ENCODE data around the gene CYP2U1.

DNA sequence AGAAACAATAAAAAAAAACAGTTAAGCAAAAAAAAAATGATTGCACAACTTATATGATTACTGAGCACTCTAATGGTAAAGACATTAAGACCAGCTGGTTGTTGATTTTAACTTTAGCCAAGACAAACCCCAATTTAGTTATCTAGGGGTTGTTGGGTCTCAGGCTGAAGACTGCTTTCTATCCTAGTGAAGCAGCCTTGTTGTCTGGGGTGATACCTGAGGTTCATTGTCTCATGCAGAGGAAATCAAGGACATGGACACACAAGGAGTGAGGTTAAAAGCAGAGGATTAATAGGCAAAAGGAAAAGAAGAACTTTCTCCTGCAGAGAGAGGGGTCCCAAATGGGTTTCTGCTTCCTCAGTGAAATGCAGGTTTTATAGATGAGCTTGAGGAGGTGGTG lies 40.0 kb upstream of the CYP2U1 start:
- TF ChIP-seq, protein P1, sequence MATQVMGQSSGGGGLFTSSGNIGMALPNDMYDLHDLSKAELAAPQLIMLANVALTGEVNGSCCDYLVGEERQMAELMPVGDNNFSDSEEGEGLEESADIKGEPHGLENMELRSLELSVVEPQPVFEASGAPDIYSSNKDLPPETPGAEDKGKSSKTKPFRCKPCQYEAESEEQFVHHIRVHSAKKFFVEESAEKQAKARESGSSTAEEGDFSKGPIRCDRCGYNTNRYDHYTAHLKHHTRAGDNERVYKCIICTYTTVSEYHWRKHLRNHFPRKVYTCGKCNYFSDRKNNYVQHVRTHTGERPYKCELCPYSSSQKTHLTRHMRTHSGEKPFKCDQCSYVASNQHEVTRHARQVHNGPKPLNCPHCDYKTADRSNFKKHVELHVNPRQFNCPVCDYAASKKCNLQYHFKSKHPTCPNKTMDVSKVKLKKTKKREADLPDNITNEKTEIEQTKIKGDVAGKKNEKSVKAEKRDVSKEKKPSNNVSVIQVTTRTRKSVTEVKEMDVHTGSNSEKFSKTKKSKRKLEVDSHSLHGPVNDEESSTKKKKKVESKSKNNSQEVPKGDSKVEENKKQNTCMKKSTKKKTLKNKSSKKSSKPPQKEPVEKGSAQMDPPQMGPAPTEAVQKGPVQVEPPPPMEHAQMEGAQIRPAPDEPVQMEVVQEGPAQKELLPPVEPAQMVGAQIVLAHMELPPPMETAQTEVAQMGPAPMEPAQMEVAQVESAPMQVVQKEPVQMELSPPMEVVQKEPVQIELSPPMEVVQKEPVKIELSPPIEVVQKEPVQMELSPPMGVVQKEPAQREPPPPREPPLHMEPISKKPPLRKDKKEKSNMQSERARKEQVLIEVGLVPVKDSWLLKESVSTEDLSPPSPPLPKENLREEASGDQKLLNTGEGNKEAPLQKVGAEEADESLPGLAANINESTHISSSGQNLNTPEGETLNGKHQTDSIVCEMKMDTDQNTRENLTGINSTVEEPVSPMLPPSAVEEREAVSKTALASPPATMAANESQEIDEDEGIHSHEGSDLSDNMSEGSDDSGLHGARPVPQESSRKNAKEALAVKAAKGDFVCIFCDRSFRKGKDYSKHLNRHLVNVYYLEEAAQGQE (IDR thresholded peaks at IDR 0.05; ENCODE audit: insufficient read depth in 1 of 2, low read depth in 2 of 2, low read length in 2 of 2): no peak
- TF ChIP-seq POLR2AphosphoS5 (IDR thresholded peaks at IDR 0.05; ENCODE audit: low read depth, low read length): no peak
- TF ChIP-seq FOXP2 (optimal IDR thresholded peaks at IDR 0.05; ENCODE audit: borderline replicate concordance, extremely low read depth, extremely low read length, insufficient read depth): no peak
- no peak for TF ChIP-seq TAF1 (IDR thresholded peaks at IDR 0.05; ENCODE audit: borderline replicate concordance, insufficient read depth, low read length)
